Tibial nerve (tissue), 4 donors: ENCODE measurements around the gene RANBP10. TPM values are rescaled to one million over a fixed set of nuclear protein-coding genes. Genes with fewer than 3 reads are reported as not detected.

ENCODE experiments used
- DNase-seq, 2 donors: peaks; one replicate each; pipeline ENCODE4 v3.0.0-alpha.2; 2019; ENCODE audit warnings: low spot score in 2 of 2
- H3K27ac ChIP-seq, 4 donors: fragments of 200-600 bp; sonication (generic) in 3 of 4; one replicate each; pipeline ENCODE4 v1.5.1; 2017 to 2019; ENCODE audit warnings: mild to moderate bottlenecking in 1 of 4
- H3K27me3 ChIP-seq, 2 donors: fragments of 200-600 bp; sonication (generic) in 1 of 2; one replicate each; pipeline versions ENCODE4 v1.5.1 to v1.6.0; 2017 to 2019
- H3K36me3 ChIP-seq, 3 donors: fragments of 200-600 bp; sonication (generic); one replicate each; pipeline ENCODE4 v1.5.1; 2018 to 2019
- H3K4me1 ChIP-seq, 4 donors: fragments of 200-600 bp; sonication (generic) in 3 of 4; one replicate each; pipeline ENCODE4 v1.5.1; 2017 to 2019
- H3K4me3 ChIP-seq, 4 donors: fragments of 200-600 bp; sonication (generic) in 3 of 4; one replicate each; pipeline ENCODE4 v1.5.1; 2017 to 2019; ENCODE audit warnings: mild to moderate bottlenecking in 1 of 4, moderate library complexity in 1 of 4
- H3K9me3 ChIP-seq, 4 donors: fragments of 200-600 bp; sonication (generic) in 3 of 4; one replicate each; pipeline ENCODE4 v1.5.1; 2017 to 2019
- EP300 ChIP-seq, 2 donors: sonication (generic); formaldehyde crosslinking; IDR thresholded peaks; one replicate each; pipeline ENCODE4 v1.6.1; 2017; ENCODE audit warnings: antibody characterized with exemption in 2 of 2, mild to moderate bottlenecking in 1 of 2
- POLR2A ChIP-seq, 2 donors: fragments of 450-650 bp; IDR thresholded peaks; one replicate each; pipeline ENCODE4 v1.6.1; 2017; ENCODE audit warnings: antibody characterized with exemption in 2 of 2, mild to moderate bottlenecking in 2 of 2, moderate library complexity in 2 of 2
- WGBS, 2 donors: methylation state at CpG; one replicate each; pipeline ENCODE4 v1.1.5; 2018; 5-methylcytosine and 5-hydroxymethylcytosine counted together
- small RNA-seq: library from RNA; depleted of rRNA; stranded (forward); fragments of <200 nt; gene quantifications from one replicate; pipeline ENCODE3, GENCODE V24; 2016
- total RNA-seq, 4 donors: library from RNA; depleted of rRNA; stranded (reverse); fragments of >200 nt; gene quantifications; one replicate each; pipeline ENCODE4 v1.1.0, GENCODE V29; 2016
- TF ChIP-seq, protein P1 (sequence below), 5 experiments: fragments of 200-600 bp in 3 of 5; fragments of 450-650 bp in 2 of 5; sonication (generic) in 3 of 5; IDR thresholded peaks; one replicate each; pipeline ENCODE4 v1.5.1; 2016 to 2019; ENCODE audit warnings: antibody characterized with exemption in 5 of 5, mild to moderate bottlenecking in 3 of 5, moderate library complexity in 2 of 5

RANBP10 gene
- total RNA-seq, 4 donors from 2014 or later: 8.1 to 19.5 (median 12.0) TPM

DNA sequence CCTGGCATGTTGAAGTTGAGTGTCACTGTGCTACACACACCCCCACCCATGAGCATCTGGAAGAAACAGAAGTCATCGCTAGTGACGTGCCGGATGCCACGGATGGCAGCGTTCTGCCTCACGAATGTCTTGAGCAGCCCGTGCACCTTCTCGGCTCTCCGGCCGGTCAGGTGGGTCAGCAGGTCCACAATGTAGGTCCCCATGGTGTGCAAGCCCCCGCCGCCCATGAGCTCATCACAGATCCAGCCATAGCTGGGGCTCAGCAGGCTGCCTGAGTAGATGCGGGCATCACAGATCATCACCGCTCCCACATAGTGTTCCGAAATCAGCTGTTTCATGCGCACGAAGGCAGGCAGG is 130.8 kb downstream of the RANBP10 start:
- Histone ChIP-seq H3K27me3 (no peaks in the 10 kb centered on the region), H3K36me3 (peaks cover 0 to 20% (median 0%) of the 10 kb centered on the region in 3 donors), H3K27ac (no peak overlapping the region), H3K4me1 (peaks cover 0 to 42% (median 16%) of the 10 kb centered on the region in 4 donors), H3K9me3 (no peaks in the 10 kb centered on the region), H3K4me3 (no peak overlapping the region)
- no peak for DNase-seq
- WGBS, 2 donors: 92 to 97% methylated on average over 13 to 15 of the region's 17 CpGs
- no peak for TF ChIP-seq EP300 (IDR thresholded peaks at IDR 0.05)
- TF ChIP-seq POLR2A (IDR thresholded peaks at IDR 0.05): no peak
- TF ChIP-seq, protein P1, sequence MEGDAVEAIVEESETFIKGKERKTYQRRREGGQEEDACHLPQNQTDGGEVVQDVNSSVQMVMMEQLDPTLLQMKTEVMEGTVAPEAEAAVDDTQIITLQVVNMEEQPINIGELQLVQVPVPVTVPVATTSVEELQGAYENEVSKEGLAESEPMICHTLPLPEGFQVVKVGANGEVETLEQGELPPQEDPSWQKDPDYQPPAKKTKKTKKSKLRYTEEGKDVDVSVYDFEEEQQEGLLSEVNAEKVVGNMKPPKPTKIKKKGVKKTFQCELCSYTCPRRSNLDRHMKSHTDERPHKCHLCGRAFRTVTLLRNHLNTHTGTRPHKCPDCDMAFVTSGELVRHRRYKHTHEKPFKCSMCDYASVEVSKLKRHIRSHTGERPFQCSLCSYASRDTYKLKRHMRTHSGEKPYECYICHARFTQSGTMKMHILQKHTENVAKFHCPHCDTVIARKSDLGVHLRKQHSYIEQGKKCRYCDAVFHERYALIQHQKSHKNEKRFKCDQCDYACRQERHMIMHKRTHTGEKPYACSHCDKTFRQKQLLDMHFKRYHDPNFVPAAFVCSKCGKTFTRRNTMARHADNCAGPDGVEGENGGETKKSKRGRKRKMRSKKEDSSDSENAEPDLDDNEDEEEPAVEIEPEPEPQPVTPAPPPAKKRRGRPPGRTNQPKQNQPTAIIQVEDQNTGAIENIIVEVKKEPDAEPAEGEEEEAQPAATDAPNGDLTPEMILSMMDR (IDR thresholded peaks at IDR 0.05): no peak

DNA sequence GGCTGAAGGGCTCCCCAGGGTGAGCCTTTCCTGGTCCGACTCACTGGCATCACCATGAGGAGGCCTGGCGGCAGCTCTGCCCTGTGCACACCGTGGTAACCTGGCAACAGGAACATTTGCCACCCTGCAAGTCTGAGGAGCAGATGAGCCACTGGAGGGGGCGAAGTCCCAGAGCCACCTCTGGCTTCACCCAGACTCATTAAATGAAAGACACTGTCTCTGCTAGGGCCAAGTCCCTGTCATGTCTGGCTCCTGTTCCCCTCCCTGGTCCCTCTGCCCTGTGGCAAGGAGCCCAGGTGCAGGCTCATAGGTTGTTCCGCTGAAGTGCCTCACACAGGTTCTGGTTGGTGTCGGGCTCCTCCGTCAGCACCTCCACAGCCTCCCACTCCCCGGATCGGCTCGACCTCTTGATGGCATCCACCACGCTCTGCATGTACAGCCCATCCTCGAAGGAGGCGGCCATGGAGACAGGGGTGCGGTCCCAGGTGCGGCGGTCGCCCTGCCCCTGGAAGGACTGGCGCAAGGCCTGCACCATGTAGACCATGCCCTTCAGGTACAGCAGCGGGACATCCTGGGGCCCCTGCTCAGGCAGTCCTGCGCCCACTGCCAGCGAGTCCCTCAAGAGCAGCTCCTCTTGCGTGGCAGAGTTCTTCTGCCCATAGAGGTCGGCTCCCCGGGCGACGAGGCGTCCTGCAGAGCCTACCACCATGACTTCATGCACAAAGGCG is 131.3 kb downstream of the RANBP10 start:
- Histone ChIP-seq H3K9me3 (no peaks in the 10 kb centered on the region), H3K27me3 (no peaks in the 10 kb centered on the region), H3K4me1 (peaks cover 0 to 42% (median 16%) of the 10 kb centered on the region in 4 donors), H3K36me3 (peaks cover 0 to 16% (median 0%) of the 10 kb centered on the region in 3 donors), H3K27ac (peak overlapping the region in 3 of 4 donors; percentile 68 to 91 (median 83)), H3K4me3 (no peak overlapping the region)
- no peak for DNase-seq
- TF ChIP-seq POLR2A (IDR thresholded peaks at IDR 0.05): no peak
- no peak for TF ChIP-seq EP300 (IDR thresholded peaks at IDR 0.05)
- TF ChIP-seq, protein P1 (IDR thresholded peaks at IDR 0.05): no peak
- 92 to 94% methylated on average over 15 to 28 of the region's 28 CpGs for WGBS, 2 donors

DNA sequence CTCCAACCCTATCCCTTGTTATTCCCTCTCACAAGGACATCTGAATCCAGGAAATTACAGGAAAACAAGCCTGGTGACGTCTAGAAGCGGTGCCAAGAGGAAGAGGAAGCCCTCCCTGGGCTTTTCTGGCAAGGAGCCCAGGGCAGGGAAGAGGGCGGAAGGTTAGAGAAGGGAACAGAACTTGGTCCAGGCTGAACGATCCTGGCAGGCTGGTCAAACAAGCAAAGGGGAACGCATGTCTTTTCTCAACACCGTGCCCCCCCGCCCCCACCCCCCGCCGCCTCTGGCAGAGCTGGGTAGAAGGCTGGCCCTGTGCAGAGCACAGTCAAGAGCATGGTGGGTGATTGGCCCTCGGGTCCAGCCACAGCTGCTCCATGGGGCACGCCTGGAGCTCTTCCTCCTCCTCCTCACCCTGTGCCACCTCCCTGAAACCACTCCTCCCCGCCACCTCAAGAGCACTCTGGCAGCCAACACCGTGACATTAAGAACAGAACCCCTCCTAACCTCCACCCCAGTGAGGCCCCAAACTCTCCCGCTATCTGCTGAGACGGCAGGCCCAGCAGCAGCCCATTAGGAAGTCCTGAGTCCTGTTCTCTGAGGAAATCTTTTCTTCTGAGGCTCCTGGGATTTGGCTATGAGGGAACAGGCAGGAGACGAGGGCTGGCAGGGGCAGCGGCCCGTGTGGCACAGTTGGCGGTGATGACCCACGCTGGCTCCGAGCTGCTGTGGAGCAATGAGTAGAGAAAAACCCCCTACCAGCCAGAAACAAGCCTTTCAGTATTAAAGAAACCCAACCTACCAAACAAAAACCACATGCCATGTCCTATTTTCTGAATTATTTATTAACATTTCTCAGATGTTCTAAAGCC is 132.4 kb downstream of the RANBP10 start:
- peak; percentile 24 to 82 for TF ChIP-seq EP300 (IDR thresholded peaks at IDR 0.05)
- TF ChIP-seq, protein P1 (IDR thresholded peaks at IDR 0.05): no peak
- peak; percentile 47 to 59 for DNase-seq
- no peak overlapping the region for H3K4me3 ChIP-seq

More for the DNA sequence above, 132.4 kb downstream of the RANBP10 start:
- Histone ChIP-seq H3K27me3 (no peaks in the 10 kb centered on the region), H3K9me3 (no peaks in the 10 kb centered on the region), H3K36me3 (peaks cover 0 to 11% (median 0%) of the 10 kb centered on the region in 3 donors), H3K4me1 (peaks cover 0 to 42% (median 16%) of the 10 kb centered on the region in 4 donors), H3K27ac (peak overlapping the region; percentile 56 to 91 (median 76))
- 27 to 35% methylated on average over 17 to 18 of the region's 21 CpGs for WGBS, 2 donors

Small RNA genes within 50 kb of the gene (small RNA-seq; reads per million reads assigned to genes)
- gene AC040162.2: not detected

Other genes starting within 250 kb of the RANBP10 start
- 10 to 100 TPM; 26.1 to 39.6 (median 31.8) TPM for gene CTCF, start 244.0 kb downstream of the RANBP10 start, total RNA-seq
- gene CARMIL2, start 161.4 kb downstream of the RANBP10 start, total RNA-seq: 1 to 10 TPM in 3 of 4 donors, under 1 TPM in 1; 0.66 to 6.5 (median 1.7) TPM
- gene ACD, start 146.3 kb downstream of the RANBP10 start, total RNA-seq: 10 to 100 TPM; 18.0 to 32.3 (median 20.7) TPM
- gene PARD6A, start 145.6 kb downstream of the RANBP10 start, total RNA-seq: 10 to 100 TPM in 2 of 4 donors, 1 to 10 TPM in 2; 3.7 to 16.2 (median 9.9) TPM
- 10 to 100 TPM; 32.6 to 53.8 (median 45.6) TPM for gene ENKD1, start 139.8 kb downstream of the RANBP10 start, total RNA-seq
- gene C16orf86, start 139.7 kb downstream of the RANBP10 start, total RNA-seq: 10 to 100 TPM; 15.9 to 31.2 (median 25.5) TPM
- 10 to 100 TPM; 10.5 to 24.6 (median 17.2) TPM for gene GFOD2, start 87.2 kb downstream of the RANBP10 start, total RNA-seq
- gene TSNAXIP1, start 329 bp upstream of the RANBP10 start, total RNA-seq: 1 to 10 TPM; 2.8 to 8.4 (median 4.0) TPM
- gene THAP11, start 35.8 kb upstream of the RANBP10 start, total RNA-seq: 10 to 100 TPM; 47.1 to 74.3 (median 60.9) TPM
- gene NUTF2, start 40.4 kb upstream of the RANBP10 start, total RNA-seq: 100 to 1,000 TPM in 2 of 4 donors, 10 to 100 TPM in 2; 54.4 to 137 (median 105) TPM
- 100 to 1,000 TPM in 1 of 4 donors, 10 to 100 TPM in 3; 51.3 to 101 (median 59.2) TPM for gene CENPT, start 41.1 kb upstream of the RANBP10 start, total RNA-seq
- 10 to 100 TPM; 36.7 to 62.4 (median 55.6) TPM for gene EDC4, start 66.5 kb upstream of the RANBP10 start, total RNA-seq
- gene NRN1L, start 78.3 kb upstream of the RANBP10 start, total RNA-seq: 10 to 100 TPM in 1 of 4 donors, 1 to 10 TPM in 3; 2.0 to 15.1 (median 3.9) TPM
- 10 to 100 TPM; 22.2 to 30.8 (median 24.2) TPM for gene PSKH1, start 86.7 kb upstream of the RANBP10 start, total RNA-seq
- gene CTRL, start 125.3 kb upstream of the RANBP10 start, total RNA-seq: 1 to 10 TPM in 3 of 4 donors, under 1 TPM in 1; 0.87 to 3.6 (median 1.6) TPM
- gene PSMB10, start 130.3 kb upstream of the RANBP10 start, total RNA-seq: 10 to 100 TPM; 22.9 to 57.6 (median 39.4) TPM
- 10 to 100 TPM; 17.9 to 43.9 (median 26.8) TPM for gene LCAT, start 137.6 kb upstream of the RANBP10 start, total RNA-seq
- 100 to 1,000 TPM in 2 of 4 donors, 10 to 100 TPM in 2; 82.0 to 127 (median 101) TPM for gene SLC12A4, start 162.1 kb upstream of the RANBP10 start, total RNA-seq
- gene DPEP3, start 173.9 kb upstream of the RANBP10 start, total RNA-seq: under 1 TPM in 1 of 4 donors, not detected in 3; 0.66 TPM
- 10 to 100 TPM in 1 of 4 donors, 1 to 10 TPM in 3; 1.0 to 12.6 (median 3.8) TPM for gene DPEP2, start 192.9 kb upstream of the RANBP10 start, total RNA-seq
- not detected for gene DPEP2NB, start 209.4 kb upstream of the RANBP10 start, total RNA-seq
- gene DDX28, start 216.7 kb upstream of the RANBP10 start, total RNA-seq: 10 to 100 TPM in 3 of 4 donors, 1 to 10 TPM in 1; 6.7 to 11.7 (median 10.8) TPM
- 10 to 100 TPM in 2 of 4 donors, 1 to 10 TPM in 2; 4.7 to 31.2 (median 15.4) TPM for gene DUS2, start 216.7 kb upstream of the RANBP10 start, total RNA-seq